HEK293T (cell line): ENCODE measurements around the gene DYRK3.
A peak's percentile ranks its signal among the peaks of the same experiment; 100 is the strongest.

Experiments used
- BHLHE40 ChIP-seq: fragments of 450-650 bp; IDR thresholded peaks from 2 replicates; pipeline ENCODE4 v1.6.1; 2016; ENCODE audit warnings: mild to moderate bottlenecking, moderate library complexity, borderline replicate concordance
- CTBP1 ChIP-seq: fragments of 450-650 bp; IDR thresholded peaks from 2 replicates; pipeline ENCODE4 v1.6.1; 2016; ENCODE audit warnings: borderline replicate concordance
- ELF4 ChIP-seq: fragments of 450-650 bp; IDR thresholded peaks from 2 replicates; pipeline ENCODE4 v1.6.1; 2017; ENCODE audit warnings: antibody characterized with exemption
- FOXM1 ChIP-seq: fragments of 450-650 bp; IDR thresholded peaks from 2 replicates; pipeline ENCODE4 v1.6.1; 2017; ENCODE audit warnings: mild to moderate bottlenecking, borderline replicate concordance
- L3MBTL2 ChIP-seq: fragments of 450-650 bp; conservative IDR thresholded peaks from 2 replicates; pipeline ENCODE4 v1.6.1; 2016; ENCODE audit warnings: mild to moderate bottlenecking
- LEF1 ChIP-seq: fragments of 450-650 bp; IDR thresholded peaks from 2 replicates; pipeline ENCODE4 v1.6.1; 2017; ENCODE audit warnings: mild to moderate bottlenecking, borderline replicate concordance
- NFRKB ChIP-seq: fragments of 450-650 bp; IDR thresholded peaks from 2 replicates; pipeline ENCODE4 v1.6.1; 2016; ENCODE audit warnings: mild to moderate bottlenecking, moderate library complexity
- SP1 ChIP-seq: fragments of 450-650 bp; IDR thresholded peaks from 2 replicates; pipeline ENCODE4 v1.6.1; 2017
- SUZ12 ChIP-seq: fragments of 450-650 bp; IDR thresholded peaks from 2 replicates; pipeline ENCODE4 v1.6.1; 2016; ENCODE audit warnings: mild to moderate bottlenecking
- ZNF384 ChIP-seq: fragments of 450-650 bp; IDR thresholded peaks from 2 replicates; pipeline ENCODE4 v1.6.1; 2016

DNA sequence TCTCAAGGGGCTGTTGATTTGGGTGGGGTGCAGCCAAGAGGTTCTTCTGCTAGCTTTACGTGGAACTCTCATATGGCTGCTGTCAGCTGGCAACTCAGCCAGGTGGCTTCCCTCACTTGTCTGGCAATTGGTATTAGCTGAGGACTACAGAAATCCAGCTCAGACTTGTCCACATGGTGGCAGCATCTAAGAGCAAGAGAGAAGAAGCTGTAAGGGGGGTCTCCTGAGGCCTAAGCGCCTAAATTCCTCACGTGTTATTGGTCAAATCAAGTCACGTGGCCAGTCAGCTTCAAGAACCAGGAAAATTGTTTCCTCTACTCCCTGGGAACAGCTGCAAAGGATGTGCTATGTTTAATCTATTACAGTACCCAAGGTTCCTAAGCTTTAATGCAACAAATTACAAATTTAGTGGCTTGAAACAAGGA lies 4.2 kb upstream of the DYRK3 start:
- no peak for TF ChIP-seq SUZ12
- no peak for TF ChIP-seq BHLHE40
- TF ChIP-seq LEF1, result no peak
- no peak for TF ChIP-seq SP1
- TF ChIP-seq ZNF384, result no peak
- no peak for TF ChIP-seq ELF4
- TF ChIP-seq NFRKB, result no peak
- peak; percentile 55; the same call in 1 of the 2 replicates for TF ChIP-seq L3MBTL2
- no peak for TF ChIP-seq FOXM1
- no peak for TF ChIP-seq CTBP1
